ENCODE results near the gene COL11A2.

GRCh38 chr6:33237741-33238140, 45.5 kb upstream of the COL11A2 start:
- TF ChIP-seq POLR2A (IDR thresholded peaks at IDR 0.05; ENCODE audit: low read depth, low read length) = no peak
- no peak for TF ChIP-seq TAF1 (IDR thresholded peaks at IDR 0.05; ENCODE audit: low read depth, low read length)
- no peak for TF ChIP-seq POLR2AphosphoS5 (IDR thresholded peaks at IDR 0.05; ENCODE audit: low read depth, low read length)
- TF ChIP-seq POU2F2 (IDR thresholded peaks at IDR 0.05; ENCODE audit: low read depth, low read length) = no peak
